Glutamatergic neuron (in vitro differentiated cells): ENCODE measurements around the gene COMMD4. TPM values are rescaled to one million over a fixed set of nuclear protein-coding genes. Genes with fewer than 3 reads are reported as not detected.

ENCODE experiments used
- DNase-seq: peaks from one replicate; pipeline ENCODE4 v3.0.0; 2022
- H3K27ac Mint-ChIP-seq: one replicate; pipeline ENCODE4 v1.8.0; 2020; ENCODE audit warnings: mild to moderate bottlenecking, mixed read lengths, inconsistent platforms; ENCODE audit not compliant: unreplicated experiment
- H3K27me3 Mint-ChIP-seq: one replicate; pipeline ENCODE4 v1.8.0; 2020; ENCODE audit warnings: mild to moderate bottlenecking, moderate library complexity, mixed read lengths, inconsistent platforms; ENCODE audit not compliant: unreplicated experiment
- H3K36me3 Mint-ChIP-seq: one replicate; pipeline ENCODE4 v1.8.0; 2020; ENCODE audit warnings: mild to moderate bottlenecking, mixed read lengths, inconsistent platforms; ENCODE audit not compliant: unreplicated experiment
- H3K4me1 Mint-ChIP-seq: one replicate; pipeline ENCODE4 v1.8.0; 2020; ENCODE audit warnings: mild to moderate bottlenecking, low read depth, mixed read lengths, inconsistent platforms; ENCODE audit not compliant: unreplicated experiment
- H3K4me3 Mint-ChIP-seq: one replicate; pipeline ENCODE4 v1.8.0; 2020; ENCODE audit warnings: mild to moderate bottlenecking, mixed read lengths, inconsistent platforms; ENCODE audit not compliant: unreplicated experiment
- H3K9me3 Mint-ChIP-seq: one replicate; pipeline ENCODE4 v1.8.0; 2020; ENCODE audit warnings: mild to moderate bottlenecking, moderate library complexity, mixed read lengths, inconsistent platforms; ENCODE audit not compliant: unreplicated experiment
- total RNA-seq: library from RNA; stranded (reverse); fragmentation: NEBNext Ultra II Directional; extraction: Animal tissue kit (Norgen Biotek cat#: 25700); gene quantifications from one replicate; pipeline ENCODE4 v1.2.1, GENCODE V29; 2021; ENCODE audit not compliant: unreplicated experiment
- TF ChIP-seq, protein P1 (sequence below): fragments of 200-600 bp; sonication (generic); IDR thresholded peaks from one replicate; pipeline ENCODE4 v1.5.0; 2021; ENCODE audit not compliant: partially characterized antibody, unreplicated experiment

The COMMD4 gene
- total RNA-seq, 1 donor from 2014 or later = 66.2 TPM

DNA sequence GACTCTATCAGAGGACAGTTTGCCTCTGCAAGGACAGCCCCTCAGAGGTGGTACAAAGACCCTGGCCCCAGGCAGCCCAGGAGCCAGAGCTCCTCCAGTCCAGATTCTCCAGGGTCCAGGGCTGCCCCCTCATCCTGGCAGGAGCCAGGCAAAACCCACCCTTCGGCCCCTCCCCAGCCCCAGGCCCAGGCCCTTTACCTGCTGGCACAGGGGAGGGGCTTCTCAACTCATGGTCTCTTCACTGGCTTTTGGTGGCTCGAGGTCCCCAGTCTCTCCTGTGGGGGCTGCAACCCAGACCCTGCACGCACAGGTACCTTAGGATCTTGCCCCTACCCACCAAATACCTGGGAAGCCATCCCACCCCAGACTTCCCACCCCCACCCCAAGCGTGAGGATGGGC, 19.5 kb downstream of the COMMD4 start:
- Mint-ChIP-seq H3K27ac (no peak overlapping the region), H3K4me3 (no peak overlapping the region), H3K36me3 (no peaks in the 10 kb centered on the region), H3K27me3 (no peaks in the 10 kb centered on the region), H3K4me1 (no peaks in the 10 kb centered on the region), H3K9me3 (peaks cover 5% of the 10 kb centered on the region)
- DNase-seq = no peak
- TF ChIP-seq, protein P1, sequence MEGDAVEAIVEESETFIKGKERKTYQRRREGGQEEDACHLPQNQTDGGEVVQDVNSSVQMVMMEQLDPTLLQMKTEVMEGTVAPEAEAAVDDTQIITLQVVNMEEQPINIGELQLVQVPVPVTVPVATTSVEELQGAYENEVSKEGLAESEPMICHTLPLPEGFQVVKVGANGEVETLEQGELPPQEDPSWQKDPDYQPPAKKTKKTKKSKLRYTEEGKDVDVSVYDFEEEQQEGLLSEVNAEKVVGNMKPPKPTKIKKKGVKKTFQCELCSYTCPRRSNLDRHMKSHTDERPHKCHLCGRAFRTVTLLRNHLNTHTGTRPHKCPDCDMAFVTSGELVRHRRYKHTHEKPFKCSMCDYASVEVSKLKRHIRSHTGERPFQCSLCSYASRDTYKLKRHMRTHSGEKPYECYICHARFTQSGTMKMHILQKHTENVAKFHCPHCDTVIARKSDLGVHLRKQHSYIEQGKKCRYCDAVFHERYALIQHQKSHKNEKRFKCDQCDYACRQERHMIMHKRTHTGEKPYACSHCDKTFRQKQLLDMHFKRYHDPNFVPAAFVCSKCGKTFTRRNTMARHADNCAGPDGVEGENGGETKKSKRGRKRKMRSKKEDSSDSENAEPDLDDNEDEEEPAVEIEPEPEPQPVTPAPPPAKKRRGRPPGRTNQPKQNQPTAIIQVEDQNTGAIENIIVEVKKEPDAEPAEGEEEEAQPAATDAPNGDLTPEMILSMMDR = no peak

DNA sequence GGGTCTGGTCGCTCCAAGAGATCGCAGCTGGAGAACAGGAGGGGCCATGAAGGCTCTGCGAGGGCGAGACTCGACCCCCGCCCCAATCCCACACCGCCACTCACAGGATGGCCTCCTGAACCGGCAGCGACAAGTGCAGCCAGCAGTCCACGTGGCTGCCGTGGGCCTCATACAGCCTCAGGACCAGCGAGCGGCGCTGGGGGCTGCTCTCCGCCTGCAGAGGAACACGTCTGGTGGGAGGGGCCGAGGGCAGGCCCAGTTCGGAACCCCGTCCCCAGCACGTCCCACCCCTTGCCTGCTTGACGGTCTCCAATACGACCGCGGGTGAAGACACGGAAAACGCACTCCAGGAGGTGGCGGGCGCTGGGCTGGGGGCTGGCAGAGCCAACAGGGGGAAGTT, 20.1 kb downstream of the COMMD4 start:
- Mint-ChIP-seq H3K27me3 (no peaks in the 10 kb centered on the region), H3K27ac (no peak overlapping the region), H3K36me3 (no peaks in the 10 kb centered on the region), H3K4me3 (no peak overlapping the region), H3K4me1 (no peaks in the 10 kb centered on the region), H3K9me3 (peaks cover 3% of the 10 kb centered on the region)
- TF ChIP-seq, protein P1 = no peak
- DNase-seq = no peak

DNA sequence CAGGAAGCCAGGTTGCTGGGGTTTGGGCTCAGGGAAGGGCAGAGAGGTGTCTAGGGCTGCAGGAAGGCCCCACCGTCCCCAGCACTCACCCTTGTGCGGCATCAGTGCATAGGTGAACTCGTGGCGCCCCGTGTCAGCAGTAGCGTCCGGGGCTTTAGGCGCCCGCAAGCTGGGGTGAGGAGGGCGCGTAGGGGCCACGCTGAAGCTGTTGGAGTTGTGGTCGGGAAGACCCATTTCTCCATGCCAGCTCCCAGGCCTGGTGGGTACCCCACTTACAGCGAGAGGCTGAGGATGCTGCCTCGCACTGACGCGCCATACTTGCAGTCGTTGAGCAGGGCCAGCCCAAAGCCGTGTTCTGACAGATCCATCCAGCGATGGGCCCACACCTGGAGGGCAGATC, 20.7 kb downstream of the COMMD4 start:
- Mint-ChIP-seq H3K4me3 (no peak overlapping the region), H3K36me3 (no peaks in the 10 kb centered on the region), H3K27ac (no peak overlapping the region), H3K27me3 (no peaks in the 10 kb centered on the region), H3K4me1 (no peaks in the 10 kb centered on the region), H3K9me3 (peaks cover 3% of the 10 kb centered on the region)
- TF ChIP-seq, protein P1 = no peak
- no peak for DNase-seq

DNA sequence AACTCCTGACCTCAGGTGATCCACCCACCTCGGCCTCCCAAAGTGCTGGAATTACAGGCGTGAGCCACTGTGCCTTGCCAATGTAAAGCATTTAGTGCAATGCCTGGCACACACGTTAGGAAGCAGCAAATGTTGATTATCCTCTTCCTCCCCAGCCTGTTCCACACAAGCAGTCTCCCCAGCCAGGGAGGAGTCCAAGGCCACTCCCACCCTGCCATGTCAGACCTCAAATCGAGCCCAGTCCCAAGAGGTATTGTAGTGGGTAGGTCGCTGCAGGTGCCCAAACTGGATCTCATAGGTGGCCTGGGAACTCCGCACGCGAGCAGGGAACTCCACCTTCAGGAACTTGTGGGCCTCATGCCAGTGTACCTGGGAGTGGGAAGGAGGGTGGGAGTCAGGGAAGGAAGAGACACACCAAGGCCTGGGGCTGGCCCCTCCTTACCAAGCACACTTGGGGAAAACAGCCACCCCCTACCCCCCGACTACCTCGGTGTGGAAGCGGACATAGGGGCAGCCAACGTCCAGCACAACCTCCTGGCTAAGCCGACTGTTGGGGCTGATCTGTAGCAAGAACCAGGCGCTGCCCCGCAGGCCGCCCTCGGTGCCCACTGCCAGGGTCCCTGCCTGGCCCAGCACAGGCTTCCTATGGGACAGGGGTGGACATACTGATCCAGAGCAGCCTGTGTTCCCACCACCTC, 22.3 kb downstream of the COMMD4 start:
- TF ChIP-seq, protein P1 = no peak
- DNase-seq = no peak
- no peak overlapping the region for H3K27ac Mint-ChIP-seq
- H3K4me3 Mint-ChIP-seq = no peak overlapping the region
- H3K27me3 Mint-ChIP-seq = no peaks in the 10 kb centered on the region
- no peaks in the 10 kb centered on the region for H3K4me1 Mint-ChIP-seq
- no peaks in the 10 kb centered on the region for H3K36me3 Mint-ChIP-seq
- peaks cover 2% of the 10 kb centered on the region for H3K9me3 Mint-ChIP-seq

DNA sequence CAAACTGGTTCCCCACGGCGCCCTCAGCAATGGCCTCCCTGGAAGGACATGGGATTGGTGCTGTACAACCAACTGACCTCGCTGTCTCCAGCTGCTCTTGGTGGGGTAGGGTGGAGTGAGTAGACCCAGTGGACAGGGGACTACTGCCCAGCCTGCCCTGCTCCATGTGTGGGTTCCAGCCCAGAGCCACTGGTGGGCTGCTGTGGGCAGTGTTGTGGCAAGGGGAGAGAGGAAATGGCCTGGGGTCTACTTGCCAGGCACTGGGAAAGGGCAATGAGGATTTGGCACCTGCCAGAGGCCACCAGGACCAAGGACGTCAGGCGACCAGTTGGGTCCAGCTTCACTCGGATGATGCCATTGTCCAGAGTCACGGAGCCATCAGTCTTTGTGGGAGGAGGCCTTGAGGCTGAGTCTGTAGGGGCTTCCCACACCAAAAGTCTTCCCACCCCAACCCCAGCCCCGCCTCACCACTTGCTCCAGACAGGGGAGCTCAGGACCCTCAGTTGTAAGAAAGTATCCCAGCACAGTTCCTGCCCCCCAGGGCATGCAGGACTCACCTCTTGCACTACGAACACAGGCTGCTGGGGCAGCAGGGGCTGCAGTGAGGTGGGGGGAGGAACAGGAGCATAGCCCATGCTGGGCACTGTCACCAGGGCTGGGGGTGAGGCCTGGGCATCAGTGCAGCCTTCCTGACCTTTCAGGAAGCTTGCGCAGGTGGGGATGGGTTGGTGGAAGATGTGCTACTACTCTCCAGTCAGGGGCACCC, 23.1 kb downstream of the COMMD4 start:
- Mint-ChIP-seq H3K27me3 (no peaks in the 10 kb centered on the region), H3K36me3 (no peaks in the 10 kb centered on the region)

More for the DNA sequence above, 23.1 kb downstream of the COMMD4 start:
- TF ChIP-seq, protein P1 = no peak
- H3K4me1 Mint-ChIP-seq = no peaks in the 10 kb centered on the region
- H3K27ac Mint-ChIP-seq = no peak overlapping the region
- peaks cover 1% of the 10 kb centered on the region for H3K9me3 Mint-ChIP-seq
- no peak overlapping the region for H3K4me3 Mint-ChIP-seq
- no peak for DNase-seq
